Aorta (tissue), 5 donors: ENCODE data around the gene ARPC1B. TPM values are rescaled to one million over a fixed set of nuclear protein-coding genes. Genes with fewer than 3 reads are reported as not detected.

Experiments
- ATAC-seq: fragments of 200-7000 bp; cut with Tn5 transposase; one replicate; pipeline ENCODE4 v1.9.1; 2022; ENCODE audit warnings: moderate library complexity; ENCODE audit not compliant: low FRiP score
- DNase-seq, 2 donors: peaks; one replicate each; pipeline ENCODE4 v3.0.0-alpha.2; 2020
- H3K27ac ChIP-seq, 2 donors: one replicate each; pipeline ENCODE4 v1.5.1; 2013; ENCODE audit warnings: low read length in 2 of 2, mild to moderate bottlenecking in 2 of 2, moderate library complexity in 2 of 2, control low read depth in 1 of 2, inconsistent platforms in 1 of 2, low read depth in 1 of 2
- H3K27me3 ChIP-seq, 2 donors: one replicate each; pipeline ENCODE4 v1.6.1; 2013; ENCODE audit warnings: control low read depth in 1 of 2, low read length in 1 of 2, mild to moderate bottlenecking in 1 of 2, moderate library complexity in 1 of 2; ENCODE audit not compliant: insufficient read depth in 2 of 2, control insufficient read depth in 1 of 2
- H3K36me3 ChIP-seq, 2 donors: one replicate each; pipeline ENCODE4 v1.6.1; 2013; ENCODE audit warnings: control low read depth in 1 of 2, low read length in 1 of 2, mild to moderate bottlenecking in 1 of 2; ENCODE audit not compliant: insufficient read depth in 2 of 2, control insufficient read depth in 1 of 2
- H3K4me1 ChIP-seq, 2 donors: one replicate each; pipeline ENCODE4 v1.6.1; 2013; ENCODE audit warnings: low read length in 2 of 2, control low read depth in 1 of 2, mild to moderate bottlenecking in 1 of 2, moderate library complexity in 1 of 2; ENCODE audit not compliant: insufficient read depth in 2 of 2, control insufficient read depth in 1 of 2
- H3K4me3 ChIP-seq, 2 donors: one replicate each; pipeline ENCODE4 v1.5.1; 2013; ENCODE audit warnings: low read length in 2 of 2, control low read depth in 1 of 2, mild to moderate bottlenecking in 1 of 2
- H3K9me3 ChIP-seq: one replicate; pipeline ENCODE4 v1.6.1; 2013; ENCODE audit warnings: mild to moderate bottlenecking, low read length; ENCODE audit not compliant: control insufficient read depth
- WGBS, 2 donors: extraction: QIAGEN DNeasy Blood & Tissue Kit; methylation state at CpG; one replicate each; pipeline ENCODE4 v1.1.7; 2013; 5-methylcytosine and 5-hydroxymethylcytosine counted together
- intact Hi-C, 2 donors: fragments of 100-400 bp; cut with DNase I; formaldehyde crosslinking; loops; one replicate each; pipeline versions ENCODE4 v1.14.2 to v1.15.0; 2022
- polyA plus RNA-seq, 2 donors: library from polyadenylated mRNA; stranded (reverse); fragments of 200-250 nt; gene quantifications; one replicate each; pipeline ENCODE4 v1.2.3, GENCODE V29; 2013
- total RNA-seq, 2 donors: library from RNA; stranded (reverse); fragmentation: NEBNext Ultra II Directional; extraction: Animal tissue kit (Norgen Biotek cat#: 25700); gene quantifications; one replicate each; pipeline ENCODE4 v1.2.1, GENCODE V29; 2021
- donor health status: healthy with polysubstance abuse.
- donor health status: Bipolar disorder and iron deficiency.
- donor health status: DM: no; HTN: no; CAD: no.
- donor health status: DM: no; HTN: no; CAD: no.
- donor health status: DM: yes; HTN: yes; CAD: no.

Gene ARPC1B
- total and polyA plus RNA-seq, 4 donors, result 134 to 262 (median 162) TPM

DNA sequence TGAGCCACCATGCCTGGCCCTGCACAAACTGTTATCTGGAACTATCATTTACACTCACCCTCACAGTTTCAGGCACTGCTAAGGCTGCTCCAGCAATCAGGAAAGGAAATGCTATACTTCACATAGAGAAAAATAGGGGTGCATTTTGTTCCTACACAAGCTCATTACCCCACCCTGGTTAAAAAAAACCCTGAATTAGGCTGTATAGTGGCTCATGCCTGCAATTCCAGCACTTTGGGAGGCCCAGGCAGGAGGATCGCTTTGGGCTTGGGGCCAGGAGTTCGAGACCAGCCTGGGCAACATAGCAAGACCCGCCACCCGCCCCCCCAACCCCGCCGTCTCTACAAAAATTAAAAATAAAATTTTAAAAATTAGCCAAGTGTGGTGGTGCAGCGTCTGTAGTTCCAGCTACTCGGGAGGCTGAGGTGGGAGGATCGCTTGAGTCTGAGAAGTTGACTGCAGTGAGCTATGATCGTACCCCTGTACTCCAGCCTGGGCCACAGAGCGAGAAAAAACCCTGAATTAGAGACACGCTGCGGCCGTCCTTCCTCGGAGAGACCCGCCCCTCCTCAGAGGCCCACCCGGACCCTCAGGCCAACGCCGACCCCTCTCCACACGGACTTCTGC lies 63.5 kb downstream of the ARPC1B start:
- DNase-seq (no peak), ATAC-seq (peak; percentile 15)
- WGBS, 2 donors, result 16 to 17% methylated on average over 20 of the region's 20 CpGs
- Histone ChIP-seq H3K27ac (peak overlapping the region in 1 of 2 donors; percentile 56), H3K27me3 (no peaks in the 10 kb centered on the region), H3K9me3 (no peaks in the 10 kb centered on the region), H3K36me3 (no peaks in the 10 kb centered on the region), H3K4me1 (no peaks in the 10 kb centered on the region), H3K4me3 (peak overlapping the region; percentile 62 to 70)
- intact Hi-C loops, result no loop called here

DNA sequence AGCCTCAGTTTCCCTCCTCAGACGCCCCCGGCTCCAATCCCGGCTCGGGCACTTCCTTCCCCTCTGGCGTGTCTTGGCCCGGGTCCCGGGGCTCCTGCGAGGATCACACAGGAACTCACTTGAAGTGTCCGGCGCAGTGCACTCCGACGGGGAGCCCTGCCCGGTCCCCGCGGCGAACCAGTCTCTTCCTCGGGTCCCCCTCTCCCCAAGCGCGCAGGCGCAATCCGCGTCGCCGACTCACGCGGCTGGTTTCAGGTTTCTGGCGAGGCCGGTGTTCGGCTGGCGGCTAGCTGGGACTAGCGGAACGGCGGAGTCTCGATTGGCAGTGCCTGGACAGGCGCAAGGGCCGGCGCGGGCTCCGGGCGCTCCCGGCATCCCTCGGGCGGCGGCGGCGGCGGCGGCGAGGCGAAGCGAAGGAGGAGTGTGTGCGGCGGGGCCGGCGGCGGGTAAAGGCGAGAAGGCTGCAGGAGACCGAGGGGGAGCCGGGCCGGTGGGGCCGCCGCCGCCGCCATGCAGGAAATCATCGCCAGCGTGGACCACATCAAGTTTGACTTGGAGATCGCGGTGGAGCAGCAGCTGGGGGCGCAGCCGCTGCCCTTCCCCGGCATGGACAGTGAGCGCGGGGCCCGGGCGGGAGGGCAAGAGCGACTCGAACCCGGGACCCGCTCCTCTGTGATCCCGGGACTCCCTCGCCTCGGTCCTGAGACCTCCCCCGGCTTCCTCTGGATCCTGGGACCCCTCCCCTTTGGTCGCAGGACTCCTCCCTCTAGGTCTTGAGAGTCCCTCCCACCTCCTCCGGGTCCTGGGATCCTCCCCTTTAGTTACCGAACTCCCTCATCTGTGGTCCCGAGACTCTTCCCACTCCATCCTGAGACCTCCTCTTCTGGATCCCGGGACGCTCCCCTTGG lies 64.3 kb downstream of the ARPC1B start, which contains the start of the genes CPSF4 and PTCD1:
Gene CPSF4, plus strand, starts transcription at position 371 of the 908 bp plus-strand sequence. Its CDS starts 140 bp downstream, at position 511.
Gene PTCD1, minus strand, starts transcription at position 226 of the 908 bp plus-strand sequence. CDS start 3,556 bp downstream, outside the sequence.
- peak within 1 kb of the TSS in 1 of 2 donors; percentile 56 for H3K27ac ChIP-seq
- 0% methylated on average over 65 to 89 of the region's 89 CpGs for WGBS, 2 donors
- no peaks in the 10 kb centered on the region for H3K4me1 ChIP-seq
- intact Hi-C loops, result no loop called here
- ATAC-seq (peak; percentile 97), DNase-seq (peak; percentile 97 to 99)
- peak within 1 kb of the TSS; percentile 62 to 85 for H3K4me3 ChIP-seq
- H3K36me3 ChIP-seq, result no peaks in the 10 kb centered on the region
- H3K9me3 ChIP-seq, result no peaks in the 10 kb centered on the region
- H3K27me3 ChIP-seq, result no peaks in the 10 kb centered on the region

DNA sequence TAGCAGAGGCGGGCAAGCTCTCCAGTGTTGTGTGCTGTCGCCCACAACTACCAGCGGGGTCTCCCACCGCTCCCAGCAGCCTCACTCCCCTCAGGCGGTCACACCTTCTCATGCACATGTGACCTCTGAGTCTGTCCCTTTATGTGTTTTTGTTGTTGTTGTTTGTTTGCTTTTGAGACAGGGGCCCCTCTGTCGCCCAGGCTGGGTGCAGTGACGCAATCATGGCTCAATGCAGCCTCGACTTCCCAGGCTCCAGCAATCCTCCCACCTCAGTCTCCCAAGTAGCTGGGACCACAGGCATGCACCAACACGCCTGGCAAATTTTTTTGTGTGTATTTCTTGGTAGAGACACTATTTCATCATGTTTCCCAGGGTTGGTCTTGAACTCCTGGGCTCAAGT lies 65.7 kb downstream of the ARPC1B start:
- H3K4me1 ChIP-seq, result no peaks in the 10 kb centered on the region
- no peak overlapping the region for H3K4me3 ChIP-seq
- intact Hi-C loops, result no loop called here
- H3K27me3 ChIP-seq, result no peaks in the 10 kb centered on the region
- 68 to 72% methylated on average over 9 of the region's 9 CpGs for WGBS, 2 donors
- DNase-seq (peak in 1 of 2 donors; percentile 62), ATAC-seq (no peak)
- no peak overlapping the region for H3K27ac ChIP-seq
- no peaks in the 10 kb centered on the region for H3K9me3 ChIP-seq
- H3K36me3 ChIP-seq, result peaks cover 0 to 4% of the 10 kb centered on the region in 2 donors

Other genes with a start within 250 kb of the ARPC1B start
- gene SMURF1, start 230.6 kb upstream of the ARPC1B start, total RNA-seq, result 10 to 100 TPM; 37.1 to 47.9 TPM
- 10 to 100 TPM in 1 of 2 donors, 1 to 10 TPM in 1; 8.1 to 23.9 TPM for gene SMURF1, start 230.6 kb upstream of the ARPC1B start, polyA plus RNA-seq
- not detected for gene KPNA7, start 166.6 kb upstream of the ARPC1B start, total RNA-seq
- not detected for gene KPNA7, start 166.6 kb upstream of the ARPC1B start, polyA plus RNA-seq
- under 1 TPM in 1 of 2 donors, not detected in 1; 0.29 TPM for gene MYH16, start 101.9 kb upstream of the ARPC1B start, total RNA-seq
- not detected for gene MYH16, start 101.9 kb upstream of the ARPC1B start, polyA plus RNA-seq
- 100 to 1,000 TPM in 1 of 2 donors, 10 to 100 TPM in 1; 99.9 to 106 TPM for gene ARPC1A, start 48.8 kb upstream of the ARPC1B start, total RNA-seq
- gene ARPC1A, start 48.8 kb upstream of the ARPC1B start, polyA plus RNA-seq, result 100 to 1,000 TPM in 1 of 2 donors, 10 to 100 TPM in 1; 95.1 to 227 TPM
- 10 to 100 TPM; 74.8 to 94.9 TPM for gene PDAP1, start 33.9 kb downstream of the ARPC1B start, total RNA-seq
- 100 to 1,000 TPM; 174 to 223 TPM for gene PDAP1, start 33.9 kb downstream of the ARPC1B start, polyA plus RNA-seq
- gene BUD31, start 34.2 kb downstream of the ARPC1B start, total RNA-seq, result 10 to 100 TPM; 53.5 to 57.0 TPM
- 100 to 1,000 TPM in 1 of 2 donors, 10 to 100 TPM in 1; 89.1 to 135 TPM for gene BUD31, start 34.2 kb downstream of the ARPC1B start, polyA plus RNA-seq
- gene PTCD1, start 64.1 kb downstream of the ARPC1B start, total RNA-seq, result 1 to 10 TPM; 5.4 to 6.0 TPM
- gene PTCD1, start 64.1 kb downstream of the ARPC1B start, polyA plus RNA-seq, result 1 to 10 TPM in 1 of 2 donors, under 1 TPM in 1; 0.63 to 5.5 TPM
- gene CPSF4, start 64.2 kb downstream of the ARPC1B start, total RNA-seq, result 10 to 100 TPM; 30.4 to 33.6 TPM
- gene CPSF4, start 64.2 kb downstream of the ARPC1B start, polyA plus RNA-seq, result 10 to 100 TPM; 24.2 to 48.9 TPM
- 100 to 1,000 TPM; 118 to 128 TPM for gene ATP5MF, start 91.4 kb downstream of the ARPC1B start, total RNA-seq
- 100 to 1,000 TPM; 457 to 973 TPM for gene ATP5MF, start 91.4 kb downstream of the ARPC1B start, polyA plus RNA-seq
- gene ZNF789, start 98.2 kb downstream of the ARPC1B start, total RNA-seq, result 10 to 100 TPM; 10.5 to 18.2 TPM
- 10 to 100 TPM in 1 of 2 donors, 1 to 10 TPM in 1; 3.6 to 14.7 TPM for gene ZNF789, start 98.2 kb downstream of the ARPC1B start, polyA plus RNA-seq
- gene ZNF394, start 125.6 kb downstream of the ARPC1B start, total RNA-seq, result 10 to 100 TPM; 29.1 to 32.1 TPM
- gene ZNF394, start 125.6 kb downstream of the ARPC1B start, polyA plus RNA-seq, result 10 to 100 TPM; 14.9 to 32.3 TPM
- gene ZKSCAN5, start 129.9 kb downstream of the ARPC1B start, total RNA-seq, result 1 to 10 TPM; 7.8 to 8.9 TPM
- gene ZKSCAN5, start 129.9 kb downstream of the ARPC1B start, polyA plus RNA-seq, result 1 to 10 TPM; 2.1 to 4.1 TPM
- 1 to 10 TPM; 3.0 to 5.9 TPM for gene FAM200A, start 177.4 kb downstream of the ARPC1B start, total RNA-seq
- gene FAM200A, start 177.4 kb downstream of the ARPC1B start, polyA plus RNA-seq, result 1 to 10 TPM; 2.3 to 3.2 TPM
- gene ZNF655, start 183.9 kb downstream of the ARPC1B start, total RNA-seq, result 10 to 100 TPM; 78.9 to 93.1 TPM
- gene ZNF655, start 183.9 kb downstream of the ARPC1B start, polyA plus RNA-seq, result 10 to 100 TPM; 47.7 to 52.3 TPM
- gene TMEM225B, start 223.5 kb downstream of the ARPC1B start, total RNA-seq, result 1 to 10 TPM in 1 of 2 donors, under 1 TPM in 1; 0.52 to 1.7 TPM
- gene TMEM225B, start 223.5 kb downstream of the ARPC1B start, polyA plus RNA-seq, result 1 to 10 TPM in 1 of 2 donors, under 1 TPM in 1; 0.63 to 1.3 TPM
- gene ZSCAN25, start 242.2 kb downstream of the ARPC1B start, total RNA-seq, result 10 to 100 TPM; 16.2 to 22.5 TPM
- gene ZSCAN25, start 242.2 kb downstream of the ARPC1B start, polyA plus RNA-seq, result 1 to 10 TPM; 2.1 to 7.4 TPM